GM19467 (cell line): Measurements from ENCODE around the gene CPO.
"Not testable (repeated sequence)": the region's sequence is repeated elsewhere in the genome, so short reads cannot be mapped to it uniquely, and the experiment has no call there.

ENCODE experiments used
- ATAC-seq: cut with Tn5 transposase; IDR thresholded peaks from one replicate; pipeline ENCODE4 v1.9.1; 2021; ENCODE audit warnings: mild to moderate bottlenecking, moderate library complexity; ENCODE audit not compliant: unreplicated experiment

CPO gene

GRCh38 chr2:206939340-206939739 is at the start of gene CPO:
CPO (plus strand) TSS chr2:206939518; CDS start chr2:206939600, 82 bp downstream.
- ATAC-seq: no peak

- no peak for ATAC-seq
Measured at GRCh38 chr2:206890179-206890578, 49.1 kb upstream of the CPO start.

GRCh38 chr2:206890926-206891325 is 48.4 kb upstream of the CPO start:
- ATAC-seq: no peak

- no peak for ATAC-seq
Measured at GRCh38 chr2:206915121-206915520, 24.2 kb upstream of the CPO start.

GRCh38 chr2:206918263-206918662 is 21.1 kb upstream of the CPO start:
- no peak for ATAC-seq

GRCh38 chr2:206920310-206920709 is 19.0 kb upstream of the CPO start:
- ATAC-seq: no peak

GRCh38 chr2:206920951-206921350 is 18.4 kb upstream of the CPO start:
- no peak for ATAC-seq

- ATAC-seq: no peak
Measured at GRCh38 chr2:206921529-206921928, 17.8 kb upstream of the CPO start.

GRCh38 chr2:206935991-206936842 is 3.1 kb upstream of the CPO start:
- no peak for ATAC-seq

- ATAC-seq: no peak
Measured at GRCh38 chr2:206936843-206937230, 2.5 kb upstream of the CPO start.

GRCh38 chr2:206937555-206937954 is 1.8 kb upstream of the CPO start:
- peak; percentile 67 for ATAC-seq

- no peak for ATAC-seq
Measured at GRCh38 chr2:206940546-206940945, 1.2 kb downstream of the CPO start.

- ATAC-seq: no peak
Measured at GRCh38 chr2:206942592-206943478, 3.5 kb downstream of the CPO start.

- ATAC-seq: not testable (repeated sequence)
Measured at GRCh38 chr2:206953404-206953803, 14.1 kb downstream of the CPO start.

GRCh38 chr2:206955253-206955652 is 15.9 kb downstream of the CPO start:
- ATAC-seq: no peak

- ATAC-seq: no peak
Measured at GRCh38 chr2:206958261-206958660, 18.9 kb downstream of the CPO start.

GRCh38 chr2:206962966-206963365 is 23.6 kb downstream of the CPO start:
- ATAC-seq: no peak

GRCh38 chr2:206968134-206969086 is 29.1 kb downstream of the CPO start:
- no peak for ATAC-seq

- no peak for ATAC-seq
Measured at GRCh38 chr2:206969192-206969591, 29.9 kb downstream of the CPO start.

GRCh38 chr2:206970589-206971360 is 31.5 kb downstream of the CPO start:
- no peak for ATAC-seq
